Heart right ventricle (tissue), 16 donors: ENCODE results near the gene TMEM52. TPM values are rescaled to one million over a fixed set of nuclear protein-coding genes. Genes with fewer than 3 reads are reported as not detected.

Source experiments
- ATAC-seq, 8 donors: fragments of 200-7000 bp; cut with Tn5 transposase; one replicate each; pipeline ENCODE4 v1.9.1; 2020; ENCODE audit warnings: mild to moderate bottlenecking in 8 of 8, moderate library complexity in 8 of 8, moderate number of reproducible peaks in 1 of 8
- DNase-seq, 2 donors: peaks; one replicate each; pipeline ENCODE4 v3.0.0-alpha.2; 2020
- H3K27ac ChIP-seq, 10 donors: fragments of 200-600 bp; sonication (generic) in 2 of 10; one replicate each; pipeline versions ENCODE4 v1.5.0 to v1.8.0; 2020 to 2022; ENCODE audit warnings: mild to moderate bottlenecking in 3 of 10
- H3K27me3 ChIP-seq, 7 donors: fragments of 200-600 bp; one replicate each; pipeline ENCODE4 v1.8.0; 2021 to 2022; ENCODE audit warnings: mild to moderate bottlenecking in 2 of 7
- H3K36me3 ChIP-seq, 9 donors: fragments of 200-600 bp; sonication (generic) in 1 of 9; one replicate each; pipeline versions ENCODE4 v1.5.0 to v1.8.0; 2020 to 2022; ENCODE audit warnings: mild to moderate bottlenecking in 2 of 9
- H3K4me1 ChIP-seq, 9 donors: fragments of 200-600 bp; sonication (generic) in 1 of 9; one replicate each; pipeline versions ENCODE4 v1.5.0 to v1.8.0; 2020 to 2022; ENCODE audit warnings: mild to moderate bottlenecking in 4 of 9
- H3K4me3 ChIP-seq, 10 donors: fragments of 200-600 bp; sonication (generic) in 2 of 10; one replicate each; pipeline versions ENCODE4 v1.5.0 to v1.8.0; 2020 to 2022; ENCODE audit warnings: mild to moderate bottlenecking in 7 of 10, moderate library complexity in 2 of 10
- H3K9me3 ChIP-seq, 11 donors: fragments of 200-600 bp in 10 of 11; sonication (generic) in 2 of 11; one replicate each; pipeline versions ENCODE4 v1.5.0 to v1.8.0; 2013 to 2022; ENCODE audit warnings: mild to moderate bottlenecking in 2 of 11, control low read depth in 1 of 11, moderate library complexity in 1 of 11
- CTCF ChIP-seq, 9 donors: fragments of 200-600 bp; sonication (generic) in 2 of 9; IDR thresholded peaks; one replicate each; pipeline versions ENCODE4 v1.5.0 to v1.8.0; 2021 to 2022; ENCODE audit warnings: antibody characterized with exemption in 9 of 9, mild to moderate bottlenecking in 5 of 9, moderate library complexity in 1 of 9
- WGBS, 2 donors: extraction: QIAGEN DNeasy Blood & Tissue Kit; methylation state at CpG; one replicate each; pipeline ENCODE4 v1.1.7; 2013; ENCODE audit warnings: inconsistent platforms in 1 of 2; 5-methylcytosine and 5-hydroxymethylcytosine counted together
- intact Hi-C, 10 donors: fragments of 100-400 bp; cut with DNase I; formaldehyde crosslinking; loops; one replicate each; pipeline versions ENCODE4 v1.11.1 to v1.14.2; 2022
- polyA plus RNA-seq, 2 donors: library from polyadenylated mRNA; stranded (reverse); fragments of 200-250 nt; gene quantifications; one replicate each; pipeline ENCODE4 v1.2.3, GENCODE V29; 2013
- total RNA-seq, 10 donors: library from RNA; stranded (reverse); fragmentation: NEBNext Ultra II Directional in 3 of 10; extraction: Animal tissue kit (Norgen Biotek cat#: 25700) in 3 of 10; gene quantifications; one replicate each; pipeline versions ENCODE4 v1.2.1 to v1.2.4, GENCODE V29; 2021 to 2023
- donor health status: Arrhythmogenic right ventricular cardiomyopathy.
- donor health status: ischemic (EF 13 %, LVEDD 7.1; RV severe dilation, severe dysfunction).
- donor health status: healthy with polysubstance abuse.
- donor health status: DM: no; HTN: yes; CAD: no.
- donor health status: DM: no; HTN: no; CAD: no.
- donor health status: ischemic (EF 25% LVEDD 6.9; RV normal size, moderate dysfunction).
- donor health status: ischemic (EF 25% LVEDD 5.7; RV mildly dilated, moderate dysfunction).
- donor health status: healthy.
- donor health status: DM: yes; HTN: yes; CAD: no.
- donor health status: Ischemic cardiomyopathy.
- donor health status: ischemic (EF 35%, LVEDD 5.7; RV mildly dilated, moderate dysfunction).
- donor health status: nonischemic (EF 11% LVEDD 7.7; RV severe dilation, severe dysfunction).
- donor health status: DM: yes; HTN: yes; CAD: no.
- donor health status: PGD.
- donor health status: ischemic (EF 29% LVEDD 5.4; RV normal size, mild dysfunction).
- donor health status: nonischemic (EF 23%, LVEDD 6.1; RV moderate dilation, normal function).

The TMEM52 gene
- total and polyA plus RNA-seq, 12 donors: 0.58 to 11.5 (median 1.9) TPM; not detected in 2

- DNase-seq (no peak), ATAC-seq (no peak)
- no peaks in the 10 kb centered on the region for H3K9me3 ChIP-seq
- no peaks in the 10 kb centered on the region for H3K36me3 ChIP-seq
- intact Hi-C loops: loop anchor here in 6 of 10 donors (5.0 to 10.0 kb wide), 5 partner anchors 36 to 116 kb away; partner anchors contain the start of gene NADK (in 2 of the 6)
- no peaks in the 10 kb centered on the region for H3K27me3 ChIP-seq
- peaks cover 25 to 53% (median 43%) of the 10 kb centered on the region in 9 donors for H3K4me1 ChIP-seq
- H3K27ac ChIP-seq: no peak overlapping the region
- WGBS, 2 donors: 88% methylated on average over 19 of the region's 19 CpGs
- TF ChIP-seq CTCF (IDR thresholded peaks at IDR 0.05): no peak
- H3K4me3 ChIP-seq: no peak overlapping the region
Measured at GRCh38 chr1:1893291-1893985, 25.6 kb downstream of the TMEM52 start.

- peaks cover 26 to 60% (median 48%) of the 10 kb centered on the region in 9 donors for H3K4me1 ChIP-seq
- intact Hi-C loops: loop anchor here in 6 of 10 donors (5.0 to 10.0 kb wide), 5 partner anchors 35 to 115 kb away; partner anchors contain the start of gene NADK (in 2 of the 6)
- no peaks in the 10 kb centered on the region for H3K9me3 ChIP-seq
- H3K36me3 ChIP-seq: no peaks in the 10 kb centered on the region
- no peak for DNase-seq
- peak overlapping the region in 4 of 10 donors; percentile 94 to 99 (median 96) for H3K27ac ChIP-seq
- 90 to 91% methylated on average over 7 of the region's 7 CpGs for WGBS, 2 donors
- TF ChIP-seq CTCF (IDR thresholded peaks at IDR 0.05): no peak
- H3K4me3 ChIP-seq: no peak overlapping the region
- H3K27me3 ChIP-seq: no peaks in the 10 kb centered on the region
- ATAC-seq: no peak
Measured at GRCh38 chr1:1892763-1893120, 26.3 kb downstream of the TMEM52 start.

- Histone ChIP-seq H3K27me3 (no peaks in the 10 kb centered on the region), H3K4me1 (peaks cover 30 to 65% (median 53%) of the 10 kb centered on the region in 9 donors), H3K4me3 (peak overlapping the region; percentile 75 to 98 (median 88)), H3K27ac (peak overlapping the region; percentile 90 to 99 (median 96)), H3K9me3 (no peaks in the 10 kb centered on the region), H3K36me3 (no peaks in the 10 kb centered on the region)
- ATAC-seq: peak in 1 of 8 donors; percentile 9
- TF ChIP-seq CTCF (IDR thresholded peaks at IDR 0.05): no peak
- whole genome bisulfite sequencing, 2 donors: 59 to 77% methylated on average over 21 of the region's 21 CpGs
- intact Hi-C loops: loop anchor here in 6 of 10 donors (5.0 to 10.0 kb wide), 5 partner anchors 35 to 115 kb away; partner anchors contain the start of gene NADK (in 2 of the 6)
- DNase-seq: no peak
Measured at GRCh38 chr1:1892079-1892762, 26.9 kb downstream of the TMEM52 start.

GRCh38 chr1:1891349-1892078, 27.6 kb downstream of the TMEM52 start:
- intact Hi-C loops: loop anchor here in 6 of 10 donors (2.0 to 10.0 kb wide), 6 partner anchors 33 to 114 kb away; partner anchors contain the start of gene NADK (in 2 of the 6)
- H3K27ac ChIP-seq: peak overlapping the region; percentile 90 to 99 (median 96)
- peak; percentile 84 for DNase-seq
- TF ChIP-seq CTCF (IDR thresholded peaks at IDR 0.05): peak in 2 of 9 donors; percentile 20 to 24
- peaks cover 30 to 72% (median 60%) of the 10 kb centered on the region in 9 donors for H3K4me1 ChIP-seq
- peak overlapping the region; percentile 75 to 98 (median 88) for H3K4me3 ChIP-seq
- WGBS, 2 donors: 2 to 4% methylated on average over 40 to 59 of the region's 59 CpGs
- no peaks in the 10 kb centered on the region for H3K27me3 ChIP-seq
- H3K36me3 ChIP-seq: no peaks in the 10 kb centered on the region
- ATAC-seq: peak; percentile 58 to 80 (median 62)
- H3K9me3 ChIP-seq: no peaks in the 10 kb centered on the region
